Endothelial cell of umbilical vein (primary cell): Measurements from ENCODE around the gene TGFBR2. TPM values are rescaled to one million over a fixed set of nuclear protein-coding genes. Genes with fewer than 3 reads are reported as not detected.

ENCODE experiments used
- BruUV-seq: library from RNA; stranded (reverse); fragments of 400-500 nt; replicated peaks from 2 replicates; lab custom pipeline; 2021; lab: Mats Ljungman, UMichigan
- CTCF ChIA-PET: fragments of 300-600, 350-600 bp; sonication (Branson Sonifier 250); formaldehyde crosslinking; loops from one replicate; lab custom pipeline; 2021; ENCODE audit warnings: antibody characterized with exemption, inconsistent platforms; lab: Charles Lee
- POLR2A ChIA-PET: fragments of 300-600, 350-600 bp; sonication (Branson Sonifier 250); formaldehyde crosslinking; loops from one replicate; lab custom pipeline; 2021; ENCODE audit warnings: antibody characterized with exemption, inconsistent platforms; lab: Charles Lee
- DNase-seq: peaks from one replicate; pipeline ENCODE4 v3.0.0-alpha.2; 2011; ENCODE audit warnings: low read depth, low spot score
- FAIRE-seq: peaks from 2 replicates; lab custom pipeline; 2011; peaks lifted over from hg19 to GRCh38; lab: Jason Lieb, UNC
- H2AFZ ChIP-seq: 2 replicates; pipeline ENCODE4 v1.6.0; 2012; ENCODE audit warnings: low read depth, low read length, control low read depth, inconsistent platforms
- H3K27ac ChIP-seq: 2 replicates; pipeline ENCODE4 v1.5.1; 2011; ENCODE audit warnings: low read depth, mild to moderate bottlenecking, control low read depth, low read length, moderate library complexity; ENCODE audit not compliant: insufficient read depth
- H3K27me3 ChIP-seq, 2 experiments: 2 replicates each; pipeline versions ENCODE4 v1.6.0 to v1.6.1; 2011; ENCODE audit warnings: low read length in 2 of 2, mixed read lengths in 1 of 2; ENCODE audit not compliant: control insufficient read depth in 2 of 2, insufficient read depth in 2 of 2
- H3K36me3 ChIP-seq, 2 experiments: 2 replicates in 1 of 2; 3 replicates in 1 of 2; pipeline ENCODE4 v1.5.1; 2011; ENCODE audit warnings: low read length in 2 of 2, mild to moderate bottlenecking in 1 of 2, moderate library complexity in 1 of 2; ENCODE audit not compliant: control insufficient read depth in 2 of 2, insufficient read depth in 2 of 2; ENCODE audit errors: extremely low read depth in 1 of 2
- H3K4me1 ChIP-seq: 3 replicates; pipeline ENCODE4 v1.5.1; 2011; ENCODE audit warnings: mild to moderate bottlenecking, low read length; ENCODE audit not compliant: control insufficient read depth, insufficient read depth; ENCODE audit errors: extremely low read depth
- H3K4me2 ChIP-seq: 2 replicates; pipeline ENCODE4 v1.6.1; 2011; ENCODE audit warnings: low read length, control low read depth, mixed read lengths; ENCODE audit not compliant: insufficient read depth
- H3K4me3 ChIP-seq, 3 experiments: fragments of 200-600 bp in 1 of 3; sonication (generic), shearing (Covaris generic) in 1 of 3; replicated peaks in 1 of 3; 2 replicates each; pipeline ENCODE4 v1.5.1; 2011 to 2016; ENCODE audit warnings: control low read depth in 3 of 3, low read length in 3 of 3, mild to moderate bottlenecking in 2 of 3, inconsistent platforms in 1 of 3, low read depth in 1 of 3, moderate library complexity in 1 of 3; ENCODE audit not compliant: insufficient read depth in 1 of 3
- H3K79me2 ChIP-seq: 2 replicates; pipeline ENCODE4 v1.6.0; 2012; ENCODE audit warnings: low read length, inconsistent platforms; ENCODE audit not compliant: control insufficient read depth, insufficient read depth
- H3K9ac ChIP-seq: replicated peaks from 2 replicates; pipeline ENCODE3; 2011; ENCODE audit warnings: low read length, control low read depth; ENCODE audit not compliant: insufficient read depth; ENCODE audit errors: extremely low read depth
- H3K9me1 ChIP-seq: replicated peaks from 3 replicates; pipeline ENCODE4 v1.6.0; 2011; ENCODE audit warnings: mild to moderate bottlenecking, low read length; ENCODE audit not compliant: control insufficient read depth, insufficient read depth; ENCODE audit errors: extremely low read depth
- H3K9me3 ChIP-seq: replicated peaks from 2 replicates; pipeline ENCODE4 v1.5.1; 2012; ENCODE audit warnings: low read length, inconsistent platforms; ENCODE audit not compliant: control insufficient read depth, insufficient read depth
- H4K20me1 ChIP-seq: replicated peaks from 2 replicates; pipeline ENCODE3; 2011; ENCODE audit warnings: mild to moderate bottlenecking, low read length; ENCODE audit not compliant: control insufficient read depth, insufficient read depth; ENCODE audit errors: extremely low read depth
- CTCF ChIP-seq, 2 donors: IDR thresholded peaks; 1 replicate in 1 of 2; 2 replicates in 1 of 2; pipeline ENCODE4 v1.5.1; 2011; ENCODE audit warnings: low read length in 2 of 2, mild to moderate bottlenecking in 2 of 2, moderate library complexity in 2 of 2, control low read depth in 1 of 2, inconsistent platforms in 1 of 2, low read depth in 1 of 2; ENCODE audit not compliant: insufficient read depth in 1 of 2; ENCODE audit errors: extremely low read depth in 1 of 2
- EZH2 ChIP-seq: IDR thresholded peaks from 2 replicates; pipeline ENCODE4 v1.6.1; 2012; ENCODE audit warnings: borderline replicate concordance, low read depth, mild to moderate bottlenecking, moderate library complexity, low read length, inconsistent platforms; ENCODE audit not compliant: severe bottlenecking
- FOS ChIP-seq: IDR thresholded peaks from 2 replicates; pipeline ENCODE4 v1.6.1; 2011; ENCODE audit warnings: mild to moderate bottlenecking, low read length, moderate library complexity, borderline replicate concordance; ENCODE audit not compliant: insufficient read depth
- GATA2 ChIP-seq: IDR thresholded peaks from 2 replicates; pipeline ENCODE4 v1.7.0; 2011; ENCODE audit warnings: low read depth, mild to moderate bottlenecking, moderate library complexity, mixed read lengths, low read length; ENCODE audit not compliant: insufficient read length, insufficient read depth
- JUN ChIP-seq: IDR thresholded peaks from 2 replicates; pipeline ENCODE4 v1.6.1; 2011; ENCODE audit warnings: borderline replicate concordance, low read depth; ENCODE audit not compliant: insufficient read length, insufficient read depth
- MAX ChIP-seq: IDR thresholded peaks from 2 replicates; pipeline ENCODE4 v1.6.1; 2011; ENCODE audit not compliant: insufficient read depth, insufficient read length
- MYC ChIP-seq: IDR thresholded peaks from one replicate; pipeline ENCODE4 v1.6.1; 2011; ENCODE audit warnings: mild to moderate bottlenecking, low read depth, low read length
- POLR2A ChIP-seq: IDR thresholded peaks from 2 replicates; pipeline ENCODE4 v1.6.1; 2012; ENCODE audit warnings: low read depth, mild to moderate bottlenecking, control low read depth, low read length
- POLR2AphosphoS5 ChIP-seq: IDR thresholded peaks from 2 replicates; pipeline ENCODE4 v1.6.1; 2012; ENCODE audit warnings: low read depth, mild to moderate bottlenecking, control low read depth, low read length, moderate library complexity; ENCODE audit not compliant: insufficient read depth
- dilution Hi-C: fragments of 300-500 bp; cut with MboI; formaldehyde crosslinking; loops from one replicate; pipeline ENCODE4 v1.15.0; 2019; ENCODE audit warnings: low sequenced_read_pairs; ENCODE audit not compliant: extremely low pct_ligation_motif_present
- intact Hi-C: fragments of 100-400 bp; cut with micrococcal nuclease; formaldehyde crosslinking; loops from one replicate; pipeline ENCODE4 v1.10.0; 2022
- polyA plus RNA-seq, 4 experiments: library from polyadenylated mRNA; depleted of rRNA in 3 of 4; stranded (reverse) in 3 of 4; unstranded in 1 of 4; fragments of >200 nt; gene quantifications; 2 replicates each; pipeline versions ENCODE4 v1.2.1 to v1.2.3, GENCODE V29; 2011 to 2012; ENCODE audit warnings: missing spikeins in 1 of 4
- total RNA-seq: library from RNA; stranded (reverse); gene quantifications from 2 replicates; pipeline ENCODE4 v1.2.3, GENCODE V29; 2021

TGFBR2 gene
- total and polyA plus RNA-seq, 2 donors (not counting 3 experiments of a cell fraction or from before 2014, with no cell fraction given), result 227 to 250 TPM

- no peaks in the 10 kb centered on the region for H3K9me3 ChIP-seq
- no peak overlapping the region for H3K4me2 ChIP-seq
- H4K20me1 ChIP-seq, result no peaks in the 10 kb centered on the region
- ChIA-PET CTCF (interaction anchor here (0.7 to 5.0 kb wide), 28 partner anchors 9 to 681 kb away, joined by 3 to 56 read pairs (median 6); partner anchors contain the start of gene TGFBR2), POLR2A (interaction anchor here (1.3 kb wide), 1 partner anchor 87 kb away, joined by 5 read pairs; the partner anchor contains the start of gene TGFBR2)
- FAIRE-seq (no peak), DNase-seq (no peak)
- H3K27me3 ChIP-seq, result no peaks in the 10 kb centered on the region
- H3K27ac ChIP-seq, result no peak overlapping the region
- H3K9me1 ChIP-seq, result no peaks in the 10 kb centered on the region
- BruUV-seq, result no TSS peak
- intact Hi-C loops, result no loop called here
- peaks cover 40% of the 10 kb centered on the region for H3K4me1 ChIP-seq
- peaks cover 36 to 57% of the 10 kb centered on the region in 2 experiments for H3K36me3 ChIP-seq
- no peak overlapping the region for H3K4me3 ChIP-seq
- H2AFZ ChIP-seq, result no peak overlapping the region
- H3K79me2 ChIP-seq, result peaks cover 11% of the 10 kb centered on the region
- H3K9ac ChIP-seq, result no peak overlapping the region
- TF ChIP-seq MYC (no peak), GATA2 (no peak), JUN (no peak), POLR2AphosphoS5 (no peak), CTCF (IDR thresholded peaks at IDR 0.05; ENCODE audit: extremely low read depth in 1 of 2, insufficient read depth in 1 of 2, low read depth in 1 of 2, low read length in 2 of 2) (no peak), EZH2 (no peak), POLR2A (no peak), FOS (no peak), MAX (no peak)
- dilution Hi-C loops, result no loop called here
Observed at GRCh38 chr3:30694148-30694547, 87.7 kb downstream of the TGFBR2 start.
